NCI-H2081 (cell line): ENCODE data around the gene PLAGL2.

ENCODE experiments used
- DNase-seq, 2 experiments: peaks; one replicate each; lab custom pipeline; 2025; lab: John Stamatoyannopoulos, UW

The PLAGL2 gene

GRCh38 chr20:32149566-32150170 lies 57.9 kb downstream of the PLAGL2 start:
- DNase-seq, result no peak

DNA sequence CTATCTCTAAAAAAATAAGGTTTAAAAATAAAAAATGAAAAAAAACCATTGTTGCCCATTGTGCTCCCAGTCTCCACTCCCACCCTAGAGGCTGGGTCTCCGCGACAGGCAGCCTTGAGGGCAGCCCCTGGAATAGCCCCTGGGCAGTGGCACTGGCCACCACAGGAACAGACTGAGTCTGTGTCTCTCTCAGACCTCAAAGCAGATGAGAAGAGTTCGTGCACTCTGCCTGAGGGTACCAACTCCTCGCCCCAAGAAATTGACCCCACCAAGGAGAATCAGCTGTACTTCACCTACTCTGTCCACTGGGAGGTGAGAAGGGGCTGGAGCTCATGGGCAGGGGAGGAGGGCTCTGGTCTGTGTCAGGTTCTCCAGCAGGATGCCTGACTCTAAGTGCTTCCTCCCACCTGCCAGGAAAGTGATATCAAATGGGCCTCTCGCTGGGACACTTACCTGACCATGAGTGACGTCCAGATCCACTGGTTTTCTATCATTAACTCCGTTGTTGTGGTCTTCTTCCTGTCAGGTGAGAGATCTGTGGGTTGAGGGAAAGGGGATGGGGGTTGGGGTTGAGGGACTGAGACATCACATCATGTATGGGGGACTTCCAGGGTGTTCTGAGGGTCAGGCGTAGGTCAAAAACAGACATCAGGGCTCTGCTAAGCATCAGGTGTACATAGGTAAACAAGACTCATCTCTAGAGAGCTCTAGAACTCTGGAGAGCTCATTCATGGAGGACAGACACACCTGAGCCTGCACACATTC lies 62.5 kb downstream of the PLAGL2 start:
- no peak for DNase-seq

- no peak for DNase-seq
These were observed 64.6 kb downstream of the PLAGL2 start for GRCh38 chr20:32142991-32143390.
